Progenitor cell of endocrine pancreas (in vitro differentiated cells): ENCODE measurements around the gene CLEC7A. TPM values are rescaled to one million over a fixed set of nuclear protein-coding genes. Genes with fewer than 3 reads are reported as not detected.

Source experiments
- DNase-seq: peaks from one replicate; pipeline ENCODE4 v3.0.0; 2021; ENCODE audit warnings: low spot score; ENCODE audit not compliant: unreplicated experiment
- H3K27ac Mint-ChIP-seq: 2 replicates; pipeline ENCODE4 v1.8.0; 2021; ENCODE audit warnings: mild to moderate bottlenecking, moderate library complexity, mixed read lengths
- H3K27me3 Mint-ChIP-seq: 2 replicates; pipeline ENCODE4 v1.8.0; 2021; ENCODE audit warnings: mixed read lengths
- H3K36me3 Mint-ChIP-seq: 2 replicates; pipeline ENCODE4 v1.8.0; 2022; ENCODE audit warnings: mixed read lengths; ENCODE audit not compliant: insufficient read depth
- H3K4me1 Mint-ChIP-seq: 2 replicates; pipeline ENCODE4 v1.8.0; 2021; ENCODE audit warnings: low read depth, mixed read lengths
- H3K4me3 Mint-ChIP-seq: 2 replicates; pipeline ENCODE4 v1.8.0; 2021; ENCODE audit warnings: low read depth, mild to moderate bottlenecking, moderate library complexity, mixed read lengths
- H3K9me3 Mint-ChIP-seq: 2 replicates; pipeline ENCODE4 v1.8.0; 2021; ENCODE audit warnings: low read depth, mixed read lengths
- total RNA-seq: library from RNA; stranded (reverse); gene quantifications from 2 replicates; pipeline ENCODE4 v1.2.1, GENCODE V29; 2021
- TF ChIP-seq, protein P1 (sequence below): fragments of 200-600 bp; sonication (generic); IDR thresholded peaks from one replicate; pipeline ENCODE4 v1.5.0; 2021; ENCODE audit warnings: antibody characterized with exemption, mild to moderate bottlenecking; ENCODE audit not compliant: unreplicated experiment

CLEC7A gene
- total RNA-seq, 1 donor from 2014 or later = not detected

DNA sequence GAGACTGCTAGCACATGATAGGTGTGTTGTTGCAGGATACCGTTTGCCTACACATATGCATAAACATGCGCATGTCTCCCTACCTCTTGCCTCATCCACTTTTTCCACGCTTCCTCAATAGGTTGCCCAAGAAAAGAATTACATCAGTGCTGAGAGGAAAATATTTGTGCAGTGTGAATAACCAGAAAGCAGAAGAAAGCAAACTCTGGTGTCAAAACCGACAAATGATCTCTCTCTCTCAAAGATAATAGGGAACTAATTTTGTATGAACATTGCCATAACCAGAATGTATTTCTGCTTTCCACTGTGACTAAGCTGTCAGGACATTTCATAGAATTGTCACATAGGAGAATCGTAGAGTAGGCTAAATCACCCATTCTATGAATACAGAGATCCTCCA lies 1.3 kb downstream of the CLEC7A start:
- TF ChIP-seq, protein P1, sequence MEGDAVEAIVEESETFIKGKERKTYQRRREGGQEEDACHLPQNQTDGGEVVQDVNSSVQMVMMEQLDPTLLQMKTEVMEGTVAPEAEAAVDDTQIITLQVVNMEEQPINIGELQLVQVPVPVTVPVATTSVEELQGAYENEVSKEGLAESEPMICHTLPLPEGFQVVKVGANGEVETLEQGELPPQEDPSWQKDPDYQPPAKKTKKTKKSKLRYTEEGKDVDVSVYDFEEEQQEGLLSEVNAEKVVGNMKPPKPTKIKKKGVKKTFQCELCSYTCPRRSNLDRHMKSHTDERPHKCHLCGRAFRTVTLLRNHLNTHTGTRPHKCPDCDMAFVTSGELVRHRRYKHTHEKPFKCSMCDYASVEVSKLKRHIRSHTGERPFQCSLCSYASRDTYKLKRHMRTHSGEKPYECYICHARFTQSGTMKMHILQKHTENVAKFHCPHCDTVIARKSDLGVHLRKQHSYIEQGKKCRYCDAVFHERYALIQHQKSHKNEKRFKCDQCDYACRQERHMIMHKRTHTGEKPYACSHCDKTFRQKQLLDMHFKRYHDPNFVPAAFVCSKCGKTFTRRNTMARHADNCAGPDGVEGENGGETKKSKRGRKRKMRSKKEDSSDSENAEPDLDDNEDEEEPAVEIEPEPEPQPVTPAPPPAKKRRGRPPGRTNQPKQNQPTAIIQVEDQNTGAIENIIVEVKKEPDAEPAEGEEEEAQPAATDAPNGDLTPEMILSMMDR = no peak
- Mint-ChIP-seq H3K27ac (no peak overlapping the region), H3K9me3 (no peaks in the 10 kb centered on the region), H3K4me3 (no peak overlapping the region), H3K36me3 (no peaks in the 10 kb centered on the region), H3K27me3 (peaks cover 4% of the 10 kb centered on the region), H3K4me1 (no peaks in the 10 kb centered on the region)
- DNase-seq = no peak

DNA sequence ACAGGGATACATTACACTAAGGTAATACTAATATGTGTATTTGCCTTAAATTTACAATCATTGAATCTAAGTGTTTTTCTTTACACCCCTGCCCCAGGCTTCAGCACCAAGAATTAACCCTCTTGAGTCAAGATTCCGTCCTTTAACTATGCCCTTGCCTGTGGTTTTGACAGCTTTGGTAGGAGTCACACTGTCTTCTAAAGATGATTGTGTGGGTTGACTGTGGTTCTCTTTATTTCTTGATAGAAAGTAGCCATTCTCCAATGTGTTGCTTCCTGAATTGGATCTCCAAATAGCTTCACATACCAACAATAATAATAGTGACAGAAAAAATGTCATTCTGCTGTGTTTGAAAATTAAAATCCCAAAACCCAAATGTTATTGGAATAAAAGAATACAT lies 3.6 kb downstream of the CLEC7A start:
- Mint-ChIP-seq H3K27ac (no peak overlapping the region), H3K4me3 (no peak overlapping the region), H3K27me3 (peaks cover 4% of the 10 kb centered on the region), H3K9me3 (peaks cover 5% of the 10 kb centered on the region), H3K36me3 (no peaks in the 10 kb centered on the region), H3K4me1 (no peaks in the 10 kb centered on the region)
- TF ChIP-seq, protein P1 = no peak
- no peak for DNase-seq

DNA sequence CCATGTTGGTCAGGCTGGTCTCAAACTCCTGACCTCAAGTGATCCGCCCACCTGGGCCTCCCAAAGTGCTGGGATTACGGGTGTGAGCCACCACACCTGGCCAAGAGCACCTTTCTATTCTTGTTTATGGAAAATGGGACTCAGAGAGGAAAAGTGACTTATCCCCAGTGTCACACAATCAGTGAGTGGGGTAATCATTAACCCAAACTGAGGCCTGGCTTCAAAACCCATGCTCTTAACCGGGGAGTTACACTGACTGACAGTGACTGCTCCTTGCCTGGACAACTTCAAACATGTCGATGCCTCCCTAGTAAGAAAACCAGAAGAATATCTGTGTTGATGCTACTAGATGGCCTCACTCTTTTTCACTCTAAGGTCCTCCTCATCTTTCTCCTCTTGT lies 7.3 kb downstream of the CLEC7A start:
- Mint-ChIP-seq H3K9me3 (peaks cover 5% of the 10 kb centered on the region), H3K4me3 (no peak overlapping the region), H3K27ac (no peak overlapping the region), H3K36me3 (no peaks in the 10 kb centered on the region), H3K27me3 (no peaks in the 10 kb centered on the region), H3K4me1 (no peaks in the 10 kb centered on the region)
- TF ChIP-seq, protein P1 = no peak
- DNase-seq = no peak

DNA sequence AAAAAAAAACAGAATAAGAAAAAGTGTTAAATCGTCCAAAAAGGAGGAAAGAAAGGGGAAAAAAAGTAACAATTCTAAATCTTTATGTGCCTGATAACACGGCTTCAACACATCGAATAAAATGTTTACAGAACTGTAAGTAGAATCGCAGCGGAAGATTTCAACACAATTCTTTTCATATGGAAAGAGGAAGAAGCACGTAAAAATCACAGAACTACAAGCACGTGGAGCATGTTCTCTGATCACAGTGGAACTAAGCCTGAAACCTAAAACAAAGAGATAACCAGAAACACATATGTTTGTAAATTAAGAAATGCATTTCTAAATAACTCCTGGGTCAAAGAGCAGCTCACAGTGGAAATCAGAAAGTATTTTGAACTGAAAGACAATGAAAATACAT lies 8.7 kb downstream of the CLEC7A start:
- Mint-ChIP-seq H3K4me3 (no peak overlapping the region), H3K9me3 (peaks cover 5% of the 10 kb centered on the region), H3K27me3 (no peaks in the 10 kb centered on the region), H3K4me1 (no peaks in the 10 kb centered on the region), H3K27ac (no peak overlapping the region), H3K36me3 (no peaks in the 10 kb centered on the region)
- DNase-seq = no peak
- TF ChIP-seq, protein P1 = no peak

GRCh38 chr12:10119066-10119465 lies 10.9 kb downstream of the CLEC7A start:
- no peaks in the 10 kb centered on the region for H3K36me3 Mint-ChIP-seq
- no peaks in the 10 kb centered on the region for H3K4me1 Mint-ChIP-seq
- no peak overlapping the region for H3K4me3 Mint-ChIP-seq
- DNase-seq = no peak
- H3K27ac Mint-ChIP-seq = no peak overlapping the region
- TF ChIP-seq, protein P1 = no peak
- peaks cover 5% of the 10 kb centered on the region for H3K9me3 Mint-ChIP-seq
- H3K27me3 Mint-ChIP-seq = no peaks in the 10 kb centered on the region
